ENCODE results near the gene OR2D2. TPM values are rescaled to one million over a fixed set of nuclear protein-coding genes. Genes with fewer than 3 reads are reported as not detected.
"Not testable (repeated sequence)": the region's sequence is repeated elsewhere in the genome, so short reads cannot be mapped to it uniquely, and the experiment has no call there.

OR2D2 gene
- total RNA-seq, 2 experiments from 2014 or later: not detected

- H3K4me1 Mint-ChIP-seq (ENCODE audit: low read depth): peaks cover 3% of the 10 kb centered on the region
- DNase-seq (no peak), ATAC-seq (no peak)
- TF ChIP-seq, protein P1, sequence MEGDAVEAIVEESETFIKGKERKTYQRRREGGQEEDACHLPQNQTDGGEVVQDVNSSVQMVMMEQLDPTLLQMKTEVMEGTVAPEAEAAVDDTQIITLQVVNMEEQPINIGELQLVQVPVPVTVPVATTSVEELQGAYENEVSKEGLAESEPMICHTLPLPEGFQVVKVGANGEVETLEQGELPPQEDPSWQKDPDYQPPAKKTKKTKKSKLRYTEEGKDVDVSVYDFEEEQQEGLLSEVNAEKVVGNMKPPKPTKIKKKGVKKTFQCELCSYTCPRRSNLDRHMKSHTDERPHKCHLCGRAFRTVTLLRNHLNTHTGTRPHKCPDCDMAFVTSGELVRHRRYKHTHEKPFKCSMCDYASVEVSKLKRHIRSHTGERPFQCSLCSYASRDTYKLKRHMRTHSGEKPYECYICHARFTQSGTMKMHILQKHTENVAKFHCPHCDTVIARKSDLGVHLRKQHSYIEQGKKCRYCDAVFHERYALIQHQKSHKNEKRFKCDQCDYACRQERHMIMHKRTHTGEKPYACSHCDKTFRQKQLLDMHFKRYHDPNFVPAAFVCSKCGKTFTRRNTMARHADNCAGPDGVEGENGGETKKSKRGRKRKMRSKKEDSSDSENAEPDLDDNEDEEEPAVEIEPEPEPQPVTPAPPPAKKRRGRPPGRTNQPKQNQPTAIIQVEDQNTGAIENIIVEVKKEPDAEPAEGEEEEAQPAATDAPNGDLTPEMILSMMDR (IDR thresholded peaks at IDR 0.05): no peak
- peaks cover 4% of the 10 kb centered on the region for H3K9me3 Mint-ChIP-seq
- H3K27me3 Mint-ChIP-seq: peaks cover 12% of the 10 kb centered on the region
- H3K27ac Mint-ChIP-seq: no peak within 1 kb of the TSS
- H3K36me3 Mint-ChIP-seq (ENCODE audit: low read depth): no peaks in the 10 kb centered on the region
- ChIA-PET CTCF (no interaction called here), POLR2A (no interaction called here)
- intact Hi-C loops (cut with micrococcal nuclease): no loop called here
- H3K4me3 Mint-ChIP-seq: no peak within 1 kb of the TSS
Observed at GRCh38 chr11:6920702-6921101, 28.4 kb upstream of the OR2D2 start, which contains the start of gene OR2D3. Gene OR2D3, plus strand, starts transcription at chr11:6921002. Its CDS starts 0 bp downstream, at chr11:6921002.

GRCh38 chr11:6919698-6920097 lies 27.4 kb upstream of the OR2D2 start:
- ChIA-PET CTCF (no interaction called here), POLR2A (no interaction called here)
- DNase-seq: no peak
- TF ChIP-seq, protein P1 (IDR thresholded peaks at IDR 0.05): no peak
- Mint-ChIP-seq H3K9me3 (peaks cover 4% of the 10 kb centered on the region), H3K4me3 (no peak overlapping the region), H3K36me3 (ENCODE audit: low read depth) (no peaks in the 10 kb centered on the region), H3K27ac (no peak overlapping the region), H3K4me1 (ENCODE audit: low read depth) (no peaks in the 10 kb centered on the region), H3K27me3 (peaks cover 8% of the 10 kb centered on the region)
- no peak for ATAC-seq
- intact Hi-C loops (cut with micrococcal nuclease): no loop called here

DNA sequence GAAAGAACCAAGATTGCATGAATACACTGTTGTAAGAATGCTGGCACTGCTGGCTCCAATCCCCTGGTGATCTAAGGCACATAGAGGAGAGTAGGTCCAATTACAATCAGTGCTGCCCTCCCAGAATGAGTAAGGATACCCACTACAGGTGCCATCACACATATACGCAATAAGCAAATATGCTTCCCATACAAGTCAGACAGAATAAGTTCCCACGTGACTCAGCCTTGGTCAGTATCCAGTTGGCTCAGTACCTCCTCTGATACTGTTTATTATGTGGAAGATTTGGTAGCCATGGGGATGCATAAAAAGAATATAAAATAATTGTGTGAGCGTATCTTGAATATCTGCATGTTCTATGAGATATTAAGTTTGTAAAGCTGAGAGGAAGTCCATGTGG lies 19.6 kb upstream of the OR2D2 start:
- intact Hi-C loops (cut with micrococcal nuclease): no loop called here
- H3K4me3 Mint-ChIP-seq: no peak overlapping the region
- H3K27ac Mint-ChIP-seq: no peak overlapping the region
- no peak for DNase-seq
- TF ChIP-seq, protein P1 (IDR thresholded peaks at IDR 0.05): no peak
- H3K4me1 Mint-ChIP-seq (ENCODE audit: low read depth): no peaks in the 10 kb centered on the region
- H3K27me3 Mint-ChIP-seq: no peaks in the 10 kb centered on the region
- H3K36me3 Mint-ChIP-seq (ENCODE audit: low read depth): no peaks in the 10 kb centered on the region
- no peak for ATAC-seq
- H3K9me3 Mint-ChIP-seq: peaks cover 2% of the 10 kb centered on the region
- ChIA-PET CTCF (no interaction called here), POLR2A (no interaction called here)

- Mint-ChIP-seq H3K4me1 (ENCODE audit: low read depth) (no peaks in the 10 kb centered on the region), H3K4me3 (no peak overlapping the region), H3K36me3 (ENCODE audit: low read depth) (no peaks in the 10 kb centered on the region), H3K27me3 (no peaks in the 10 kb centered on the region), H3K27ac (no peak overlapping the region), H3K9me3 (peaks cover 2% of the 10 kb centered on the region)
- ChIA-PET POLR2A (no interaction called here), CTCF (no interaction called here)
- ATAC-seq (no peak), DNase-seq (no peak)
- intact Hi-C loops (cut with micrococcal nuclease): no loop called here
- TF ChIP-seq, protein P1 (IDR thresholded peaks at IDR 0.05): no peak
Observed at GRCh38 chr11:6911378-6911777, 19.1 kb upstream of the OR2D2 start.

- H3K36me3 Mint-ChIP-seq (ENCODE audit: low read depth); ATAC-seq; H3K9me3 Mint-ChIP-seq; H3K4me3 Mint-ChIP-seq; DNase-seq; H3K27me3 Mint-ChIP-seq; POLR2A ChIA-PET; H3K4me1 Mint-ChIP-seq (ENCODE audit: low read depth); H3K27ac Mint-ChIP-seq; intact Hi-C loops (cut with micrococcal nuclease): not testable (repeated sequence)
- CTCF ChIA-PET: interaction anchor here (1.2 kb wide), 1 partner anchor 92 kb away, joined by 3 read pairs; no protein-coding TSS in a partner anchor
Observed at GRCh38 chr11:6904804-6905203, 12.5 kb upstream of the OR2D2 start.

Data from activated CD8-positive, alpha-beta T cell treated with anti-CD3 and anti-CD28 coated beads for 36 hours (primary cell).